ENCODE data around the gene AZU1. TPM values are rescaled to one million over a fixed set of nuclear protein-coding genes. Genes with fewer than 3 reads are reported as not detected.

Gene AZU1, protein sequence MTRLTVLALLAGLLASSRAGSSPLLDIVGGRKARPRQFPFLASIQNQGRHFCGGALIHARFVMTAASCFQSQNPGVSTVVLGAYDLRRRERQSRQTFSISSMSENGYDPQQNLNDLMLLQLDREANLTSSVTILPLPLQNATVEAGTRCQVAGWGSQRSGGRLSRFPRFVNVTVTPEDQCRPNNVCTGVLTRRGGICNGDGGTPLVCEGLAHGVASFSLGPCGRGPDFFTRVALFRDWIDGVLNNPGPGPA
- not detected in 2 replicates for total RNA-seq (2014; rRNA removed; shearing (Covaris generic))

DNA sequence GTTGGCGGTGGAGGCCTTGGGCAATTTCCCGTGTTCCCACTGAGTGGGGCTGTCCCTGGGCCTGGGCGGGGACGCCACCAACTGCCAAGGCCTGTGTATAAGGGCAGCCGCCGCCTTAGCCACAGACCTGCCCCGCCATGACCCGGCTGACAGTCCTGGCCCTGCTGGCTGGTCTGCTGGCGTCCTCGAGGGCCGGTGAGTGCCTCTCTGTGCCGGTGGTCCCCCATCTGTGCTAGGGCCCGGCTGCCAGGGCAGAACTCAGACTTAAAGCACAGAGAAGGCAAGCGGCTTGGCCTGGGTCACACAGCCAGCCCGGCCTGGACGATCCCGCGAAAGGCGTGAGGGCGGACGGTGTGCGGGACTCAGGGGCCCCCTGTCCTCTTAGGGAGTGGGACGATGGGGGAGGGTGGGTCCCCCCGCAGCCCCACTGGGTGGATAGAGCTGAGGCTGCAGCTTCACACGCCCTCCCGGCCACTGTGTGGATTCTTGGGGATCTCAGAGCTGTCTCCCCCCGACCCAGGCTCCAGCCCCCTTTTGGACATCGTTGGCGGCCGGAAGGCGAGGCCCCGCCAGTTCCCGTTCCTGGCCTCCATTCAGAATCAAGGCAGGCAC, at the start of gene AZU1:
AZU1 (plus strand) TSS at position 128 of the 612 bp plus-strand sequence; CDS start at position 138, 10 bp downstream.
- DNase-seq (ENCODE audit: low spot score): no peak

- no peak for DNase-seq (ENCODE audit: low spot score)
Observed at GRCh38 chr19:778910-779653, 48.6 kb upstream of the AZU1 start.

- DNase-seq (ENCODE audit: low spot score): no peak
Observed at GRCh38 chr19:780935-781334, 46.7 kb upstream of the AZU1 start.

- DNase-seq (ENCODE audit: low spot score): no peak
Observed at GRCh38 chr19:781800-782184, 45.8 kb upstream of the AZU1 start.

DNA sequence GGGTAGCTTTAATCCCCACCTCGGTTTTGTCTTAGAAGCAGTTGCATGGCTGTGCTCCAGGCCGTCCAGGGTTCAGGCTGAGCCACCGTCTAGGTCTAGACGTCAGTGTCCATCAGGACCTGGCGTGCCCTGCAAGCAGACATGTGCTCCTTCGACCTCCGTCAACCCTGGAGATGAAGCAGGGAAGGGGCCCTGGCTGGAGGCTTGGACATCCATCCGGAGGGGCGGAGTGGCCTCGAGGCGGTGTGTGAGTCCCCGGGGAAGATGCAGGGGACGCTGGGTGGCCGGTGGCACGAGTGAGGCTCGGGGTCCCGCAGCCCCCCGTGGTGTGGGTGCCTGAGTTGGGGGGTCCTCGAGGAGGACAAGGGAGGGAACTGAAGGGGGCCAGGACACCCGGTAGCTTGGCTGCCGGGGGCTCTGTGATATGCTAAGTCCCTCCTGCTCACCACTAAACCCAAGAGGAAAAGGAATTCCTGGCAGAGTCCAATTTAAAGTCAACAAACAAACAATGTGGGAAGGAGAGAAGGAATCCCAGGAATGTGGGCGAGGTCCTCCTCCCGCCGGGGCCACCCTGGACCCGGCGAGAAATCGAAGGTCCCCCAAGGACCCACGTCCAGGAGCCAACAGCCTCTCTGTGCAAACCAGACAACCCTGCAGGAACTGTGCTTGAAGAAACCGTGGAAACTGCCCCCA, 45.3 kb upstream of the AZU1 start:
- DNase-seq (ENCODE audit: low spot score): peak; percentile 57

DNA sequence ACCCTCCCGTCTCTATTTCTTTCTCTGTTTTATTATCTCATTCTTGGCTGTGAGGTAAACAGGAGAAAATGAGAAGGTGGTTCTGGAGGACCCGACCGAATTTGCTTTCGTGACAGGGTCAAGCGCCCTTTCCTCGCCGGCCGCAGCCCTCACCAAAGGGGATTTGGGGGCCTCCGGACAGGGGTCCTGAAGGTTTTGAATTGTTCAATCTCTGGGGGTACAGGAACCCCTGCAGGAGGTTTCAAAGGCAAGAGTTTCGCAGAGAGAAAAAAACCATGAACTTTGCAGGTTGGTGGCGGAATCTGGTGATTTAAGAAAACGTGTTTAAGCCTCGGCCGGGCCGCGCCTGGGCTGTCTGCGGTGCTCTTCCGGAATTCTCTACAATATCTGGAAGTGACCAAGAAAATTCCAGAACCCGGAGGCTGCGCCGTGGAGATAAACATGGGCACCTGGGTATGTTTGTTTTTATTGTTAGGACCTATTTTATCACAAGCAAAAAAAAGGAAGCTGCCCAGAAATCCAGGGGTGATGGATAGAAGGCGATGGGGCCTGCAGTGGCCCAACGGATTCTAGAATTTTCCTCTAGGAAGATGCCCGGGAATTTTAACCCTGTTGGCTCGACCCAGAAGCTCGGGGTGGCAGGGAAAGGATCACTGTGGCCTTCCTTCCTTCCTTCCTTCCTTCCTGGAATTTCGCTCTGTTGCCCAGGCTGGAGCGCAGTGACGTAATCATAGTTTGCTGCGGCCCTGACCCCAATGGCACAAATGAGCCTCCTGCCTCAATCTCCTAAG, 44.6 kb upstream of the AZU1 start:
- DNase-seq (ENCODE audit: low spot score): no peak

DNA sequence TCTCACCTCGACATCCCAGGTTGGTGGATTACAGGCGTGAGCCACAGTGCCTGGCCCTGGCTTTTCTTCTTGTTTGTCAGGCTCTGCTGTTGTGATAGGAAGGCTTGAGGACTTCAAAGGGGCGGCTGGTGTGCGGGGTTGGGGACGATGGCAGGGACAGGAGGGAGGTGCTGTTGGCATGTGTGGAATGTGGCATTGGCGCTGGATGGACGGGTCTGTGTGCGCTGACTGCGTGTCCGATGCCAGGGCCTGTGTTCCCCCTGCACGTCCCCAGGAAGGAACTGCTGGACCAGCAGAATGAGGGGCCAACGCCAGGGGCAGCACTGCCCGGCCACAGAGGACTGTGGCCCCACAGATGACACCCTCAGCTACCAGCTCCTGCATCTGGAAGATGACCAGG, 43.1 kb upstream of the AZU1 start:
- peak; percentile 41 for DNase-seq (ENCODE audit: low spot score)

DNA sequence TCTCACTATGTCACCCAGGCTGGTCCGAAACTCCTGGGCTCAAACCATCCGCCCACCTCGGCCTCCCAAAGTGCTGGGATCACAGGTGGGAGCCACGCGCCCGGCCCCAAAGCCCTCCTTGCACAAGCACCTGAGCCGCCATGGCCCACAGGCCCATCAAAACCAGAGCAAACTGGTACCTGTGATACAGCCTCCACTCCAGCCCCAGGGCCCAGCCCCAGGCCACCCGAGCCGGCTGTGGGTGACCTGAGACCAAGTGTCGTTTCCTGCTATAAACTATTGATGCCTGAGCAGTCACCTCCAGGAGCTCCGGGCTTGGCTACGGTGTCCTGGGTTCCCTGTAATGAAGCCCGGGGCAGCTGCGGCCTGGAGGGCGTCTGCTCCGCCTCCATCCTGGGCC, 40.1 kb upstream of the AZU1 start:
- DNase-seq (ENCODE audit: low spot score): no peak

DNA sequence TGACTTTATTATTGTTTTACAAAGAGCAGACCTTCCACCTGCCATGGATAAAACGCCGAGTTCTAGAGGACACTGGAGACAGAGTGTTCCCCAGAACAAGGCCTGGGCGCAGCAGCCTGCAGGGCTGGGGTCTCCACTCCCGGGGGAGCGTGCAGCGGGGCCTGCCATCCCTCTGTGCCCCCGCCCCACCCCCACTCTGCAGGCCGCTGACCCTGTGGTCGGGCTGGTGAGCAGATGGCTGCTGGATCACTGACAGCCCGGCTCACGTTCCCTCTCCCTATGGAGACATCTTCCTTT, 39.0 kb upstream of the AZU1 start:
- no peak for DNase-seq (ENCODE audit: low spot score)

DNA sequence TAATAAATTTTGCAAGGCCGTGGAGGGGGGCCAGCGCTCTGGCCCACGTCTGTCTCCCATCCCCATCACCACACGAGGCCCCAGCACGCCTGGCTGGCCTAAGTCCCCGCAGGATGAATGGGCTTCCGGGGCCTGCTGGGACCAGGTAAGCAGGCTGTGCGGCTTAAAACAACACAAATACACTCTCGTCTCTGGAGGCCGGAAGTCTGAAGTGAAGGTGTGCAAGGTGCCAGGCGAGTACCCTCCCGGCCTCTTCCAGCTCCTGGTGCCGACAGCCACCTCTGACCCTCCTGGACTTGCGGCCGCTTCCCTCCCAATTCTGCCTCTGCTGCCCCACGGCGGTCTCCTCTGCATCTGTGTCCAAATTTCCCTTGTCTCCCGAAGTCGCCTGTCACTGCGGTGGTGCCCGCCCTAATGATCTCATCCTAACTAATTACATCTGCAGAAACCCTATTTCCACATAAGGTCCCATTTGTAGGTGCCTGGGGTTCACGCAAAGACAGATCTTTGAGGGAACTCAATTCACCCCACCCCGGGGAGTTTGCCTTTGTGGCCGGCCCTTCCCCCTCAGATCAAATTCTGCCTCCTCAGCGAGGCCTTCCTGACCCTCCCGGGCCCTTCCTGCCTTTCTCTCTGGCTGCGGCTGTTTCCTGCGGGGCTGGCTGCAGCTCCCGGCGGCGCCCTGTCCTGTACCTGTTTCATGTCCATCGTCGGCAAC, 38.5 kb upstream of the AZU1 start:
- no peak for DNase-seq (ENCODE audit: low spot score)

DNA sequence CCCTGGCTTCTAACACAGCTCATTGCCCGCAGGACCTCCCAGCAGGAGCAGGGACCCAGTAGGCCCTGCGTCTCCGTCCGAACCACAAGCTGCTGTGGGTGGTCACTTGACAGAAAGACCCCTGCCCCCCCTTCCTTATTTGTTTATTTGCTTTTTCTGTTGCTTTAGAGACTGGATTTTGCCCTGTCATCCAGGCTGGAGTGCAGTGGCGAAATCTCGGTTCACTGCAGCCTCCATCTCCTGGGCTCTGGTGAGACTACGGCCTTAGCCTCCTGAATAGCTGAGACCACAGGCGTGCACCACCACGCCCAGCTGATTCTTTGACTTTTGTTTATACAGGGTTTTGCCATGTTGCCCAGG, 38.0 kb upstream of the AZU1 start:
- no peak for DNase-seq (ENCODE audit: low spot score)

GRCh38 chr19:791007-791566, 36.5 kb upstream of the AZU1 start:
- DNase-seq (ENCODE audit: low spot score): no peak

DNA sequence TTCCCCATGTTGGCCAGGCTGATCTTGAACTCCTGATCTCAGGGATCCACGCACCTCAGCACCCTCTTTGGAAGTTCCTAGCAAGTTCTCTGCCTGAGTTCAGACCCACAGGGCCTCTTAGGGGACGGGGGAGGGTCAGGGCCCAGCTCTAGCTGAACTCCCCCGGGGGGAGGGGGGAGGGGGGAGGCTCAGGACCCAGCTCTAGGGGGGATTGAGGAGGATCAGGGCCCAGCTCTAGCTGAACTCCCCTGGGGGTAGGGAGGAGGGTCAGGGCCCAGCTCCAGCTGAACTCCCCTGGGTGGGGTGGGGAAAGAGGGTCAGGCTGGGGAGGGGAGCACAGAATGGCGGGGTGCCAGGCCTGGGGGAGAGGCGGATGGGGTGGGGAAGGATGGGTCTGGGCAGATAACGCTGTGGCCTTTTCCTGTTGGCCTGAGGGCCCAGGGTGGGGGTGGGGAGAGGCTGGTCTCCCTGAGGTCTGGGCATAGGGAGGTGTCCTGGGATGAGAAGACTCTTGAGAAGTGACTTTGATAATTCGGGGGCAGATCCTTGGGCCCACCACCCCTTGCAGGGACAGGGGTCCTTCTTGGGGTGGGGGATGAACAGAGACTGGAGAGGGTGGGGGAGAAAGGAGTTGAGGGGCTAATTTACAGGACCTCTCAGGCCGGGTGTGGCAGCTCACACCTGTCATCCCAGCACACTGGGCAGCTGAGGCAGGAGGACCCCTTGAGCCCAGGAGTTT, 35.9 kb upstream of the AZU1 start:
- DNase-seq (ENCODE audit: low spot score): no peak

GRCh38 chr19:792306-792885, 35.2 kb upstream of the AZU1 start:
- DNase-seq (ENCODE audit: low spot score): no peak

DNA sequence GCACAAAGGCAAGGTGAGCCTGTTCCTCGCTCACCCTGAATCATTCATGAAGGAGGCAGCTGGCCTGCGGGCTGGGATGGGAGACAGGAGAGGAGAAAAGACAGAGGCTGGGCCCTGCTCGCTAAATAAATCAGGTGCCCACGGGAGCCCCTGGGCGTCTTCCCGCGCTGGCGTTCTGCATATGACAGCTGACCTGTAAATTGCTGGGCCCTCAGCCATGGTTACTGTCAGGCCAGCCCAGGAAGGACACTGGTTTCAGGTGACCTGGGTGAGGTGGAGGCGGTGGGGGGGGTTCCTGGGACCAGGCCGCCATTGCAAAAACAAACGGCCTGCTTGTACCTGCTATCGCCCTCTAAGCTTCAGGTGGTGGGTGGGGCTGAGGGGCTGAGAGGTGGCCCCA, 33.8 kb upstream of the AZU1 start:
- no peak for DNase-seq (ENCODE audit: low spot score)

DNA sequence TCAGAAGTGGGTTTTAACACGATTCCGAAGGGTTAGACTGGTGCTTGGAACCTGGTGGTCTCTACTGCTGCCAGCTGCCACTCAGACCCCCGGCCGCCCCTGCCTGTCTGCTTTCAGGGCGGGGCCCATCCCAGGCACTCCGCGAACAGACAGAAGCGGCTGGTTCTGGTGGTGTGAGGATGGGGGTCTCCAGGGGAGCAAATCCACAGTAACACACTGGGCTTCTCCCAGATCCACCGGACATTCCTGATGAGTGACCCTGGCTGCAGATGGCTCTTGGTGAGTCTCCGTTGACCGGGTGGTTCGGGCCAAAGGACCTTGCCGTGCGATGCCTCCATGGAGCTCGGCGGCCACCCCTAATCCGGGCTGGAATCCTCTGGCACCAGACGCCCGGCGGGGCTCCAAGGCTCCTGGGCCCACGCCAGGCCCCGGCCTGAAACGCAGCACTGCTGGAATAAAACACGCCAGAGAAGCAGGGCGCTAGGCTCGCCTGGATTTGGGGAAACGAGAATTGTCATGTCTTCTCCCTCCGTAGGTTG, 32.5 kb upstream of the AZU1 start:
- no peak for DNase-seq (ENCODE audit: low spot score)

- DNase-seq (ENCODE audit: low spot score): no peak
Observed at GRCh38 chr19:795691-796581, 31.7 kb upstream of the AZU1 start.
